GM18861 (cell line): ENCODE measurements around the gene KNDC1.
"Not testable (repeated sequence)": the region's sequence is repeated elsewhere in the genome, so short reads cannot be mapped to it uniquely, and the experiment has no call there.

Source experiments
- ATAC-seq: cut with Tn5 transposase; IDR thresholded peaks from one replicate; pipeline ENCODE4 v1.9.1; 2021; ENCODE audit not compliant: unreplicated experiment

The KNDC1 gene

DNA sequence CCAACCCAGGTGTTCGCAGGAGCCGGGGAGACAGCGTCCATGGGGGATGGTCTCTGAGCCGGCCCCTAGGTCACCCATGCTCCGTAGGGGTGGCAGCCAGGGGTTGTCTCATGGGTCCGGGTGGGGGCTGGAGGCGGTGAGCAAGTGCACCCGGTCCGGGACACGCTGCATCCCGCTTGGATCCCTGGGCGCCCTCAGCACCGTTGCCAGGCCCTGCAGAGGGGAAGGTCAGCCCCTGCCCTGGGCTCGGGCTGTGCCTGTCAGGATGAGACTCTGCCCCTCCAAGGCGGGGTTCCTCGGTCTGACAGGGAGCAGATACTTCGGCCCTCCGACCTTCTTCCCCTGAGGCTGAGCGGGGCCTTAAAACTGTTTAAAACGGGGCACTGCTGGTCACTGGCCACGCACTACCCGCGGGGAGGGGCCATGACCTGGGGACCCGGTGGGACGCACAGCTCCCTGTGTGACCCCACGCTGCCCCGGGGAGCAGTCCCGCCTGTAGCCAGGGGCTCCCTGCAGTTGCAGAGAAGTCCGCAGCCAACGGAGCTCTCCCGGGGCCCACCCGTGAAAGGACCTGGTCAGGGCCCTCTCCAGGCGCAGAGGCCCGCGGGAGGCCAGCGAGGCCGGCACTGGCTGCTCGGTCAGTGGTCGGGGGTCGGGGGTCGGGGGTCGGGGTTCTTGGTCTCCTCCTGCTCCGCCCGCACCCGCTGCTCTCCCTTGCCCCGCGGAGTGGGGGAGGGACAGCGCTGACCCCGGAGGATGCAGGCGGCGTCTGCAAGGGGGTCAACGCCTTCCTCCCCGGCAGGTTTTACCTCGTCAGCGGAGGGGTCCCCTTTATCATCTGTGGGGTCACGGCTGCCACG is 33.4 kb upstream of the KNDC1 start:
- ATAC-seq, result no peak

- no peak for ATAC-seq
Measured at GRCh38 chr10:133127291-133128125, 32.5 kb upstream of the KNDC1 start.

GRCh38 chr10:133128126-133129070 is 31.6 kb upstream of the KNDC1 start:
- ATAC-seq, result no peak

- no peak for ATAC-seq
Measured at GRCh38 chr10:133129071-133129858, 30.8 kb upstream of the KNDC1 start.

GRCh38 chr10:133129859-133130495 is 30.0 kb upstream of the KNDC1 start:
- ATAC-seq, result no peak

- no peak for ATAC-seq
Measured at GRCh38 chr10:133130602-133131001, 29.4 kb upstream of the KNDC1 start.

DNA sequence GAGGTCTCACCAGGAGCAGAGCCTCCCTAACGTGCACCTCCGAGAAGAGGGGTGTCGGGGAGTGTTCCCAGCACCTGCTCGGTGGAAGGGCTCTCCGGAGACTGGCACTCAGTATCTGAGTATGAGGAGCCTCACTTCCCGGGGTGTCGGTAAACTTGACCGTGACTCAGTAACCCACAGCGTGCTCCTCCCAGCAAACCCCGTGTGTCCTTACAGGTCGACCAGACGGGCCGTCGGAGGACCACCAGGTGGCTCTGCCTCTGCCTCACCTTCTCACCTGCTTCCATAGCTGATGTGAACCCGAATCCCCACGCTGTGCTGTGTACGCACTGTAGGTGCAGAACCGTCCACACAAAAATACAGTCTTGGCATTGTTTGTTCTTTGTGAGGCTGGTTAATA is 29.0 kb upstream of the KNDC1 start:
- no peak for ATAC-seq

- no peak for ATAC-seq
Measured at GRCh38 chr10:133131734-133132472, 28.1 kb upstream of the KNDC1 start.

DNA sequence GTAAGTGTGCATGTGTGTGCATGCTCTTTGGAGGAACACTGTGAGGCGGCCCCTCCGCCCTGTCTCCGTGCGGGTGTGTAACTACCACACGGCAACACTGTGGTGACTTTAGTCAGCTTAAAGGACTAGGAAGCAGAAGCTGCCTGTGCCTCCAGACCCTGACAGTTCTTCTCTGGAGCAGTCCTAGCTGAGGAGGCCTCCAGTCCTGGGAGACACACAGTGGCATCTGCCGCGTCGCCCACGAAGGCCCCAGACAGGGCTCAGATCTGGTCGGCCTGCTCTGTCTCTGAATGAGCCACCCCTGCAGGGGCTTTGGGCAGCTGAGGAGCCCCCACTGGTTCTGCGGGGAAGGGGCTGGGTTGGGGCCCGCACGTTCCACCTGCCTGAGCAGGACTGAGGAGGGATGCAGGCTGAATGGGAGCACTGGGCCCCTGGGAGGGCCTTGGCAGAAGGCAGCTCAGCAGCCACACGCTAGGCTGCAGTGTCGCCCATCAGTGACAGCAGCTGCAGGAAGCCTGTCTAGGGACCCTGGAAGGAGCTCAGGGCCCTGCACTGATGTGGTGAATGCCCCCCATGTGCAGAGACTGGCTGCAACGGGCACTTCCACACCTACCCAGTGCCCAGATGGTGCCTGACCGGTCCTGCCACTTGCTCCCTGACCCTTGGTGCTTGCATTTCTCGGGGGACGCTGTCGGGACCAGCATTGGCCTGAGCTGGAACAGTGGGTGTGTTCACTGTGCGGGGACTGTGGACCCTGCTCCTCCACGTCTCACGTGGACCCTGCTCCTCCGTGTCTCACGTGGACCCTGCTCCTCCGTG is 27.3 kb upstream of the KNDC1 start:
- ATAC-seq, result no peak

GRCh38 chr10:133133471-133134231 is 26.4 kb upstream of the KNDC1 start:
- ATAC-seq, result no peak

DNA sequence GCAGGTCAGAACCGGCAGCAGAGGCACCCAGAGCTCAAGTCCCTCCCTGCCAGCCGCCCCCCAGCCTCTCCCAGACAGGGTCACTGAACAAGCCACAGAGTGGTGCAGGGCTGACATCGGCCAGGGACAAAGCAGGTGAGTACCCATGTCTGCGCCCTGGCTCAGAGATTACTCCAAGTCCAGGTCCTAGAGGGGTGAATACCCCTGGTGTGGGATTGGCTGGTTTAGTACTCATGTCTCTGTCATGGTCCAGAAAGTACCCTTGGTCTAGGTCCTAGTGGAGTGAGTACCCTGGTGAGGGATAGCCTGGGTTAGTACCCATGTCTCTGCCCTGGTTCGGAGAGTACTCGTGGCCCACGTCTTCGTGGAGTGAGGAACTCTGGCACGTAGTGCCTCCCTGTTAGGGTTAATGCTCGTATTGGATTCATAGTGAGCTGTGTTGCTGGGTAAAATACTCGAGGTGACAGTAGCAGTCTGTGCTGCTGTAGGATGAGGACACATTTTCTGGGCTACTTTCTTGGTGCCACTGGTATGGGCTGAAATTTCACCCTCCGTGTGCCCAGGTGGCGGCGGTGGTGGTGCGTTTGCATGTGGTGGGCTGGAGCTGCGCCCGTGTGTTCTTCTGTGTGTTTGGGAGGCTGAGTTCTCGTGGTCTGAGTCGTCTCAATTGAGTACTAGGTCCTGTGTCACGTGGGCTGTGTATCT is 25.5 kb upstream of the KNDC1 start:
- no peak for ATAC-seq

DNA sequence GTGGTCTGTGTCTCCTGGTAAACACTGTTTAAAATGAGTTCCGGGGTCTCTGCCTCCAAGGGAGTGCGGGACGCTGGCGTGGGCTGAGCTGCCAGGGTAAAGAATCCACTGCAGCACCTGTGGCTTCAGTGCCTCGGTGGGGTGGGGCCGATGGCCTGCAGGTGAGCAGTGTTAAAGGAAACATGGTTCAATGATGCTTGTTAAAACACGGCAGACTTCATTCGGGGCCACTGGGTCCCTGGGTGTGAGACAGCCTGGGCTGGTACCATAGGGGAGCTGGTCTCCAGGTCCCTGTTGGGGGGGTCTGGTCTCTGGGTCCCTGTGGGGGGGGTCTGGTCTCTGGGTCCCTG is 24.9 kb upstream of the KNDC1 start:
- no peak for ATAC-seq

DNA sequence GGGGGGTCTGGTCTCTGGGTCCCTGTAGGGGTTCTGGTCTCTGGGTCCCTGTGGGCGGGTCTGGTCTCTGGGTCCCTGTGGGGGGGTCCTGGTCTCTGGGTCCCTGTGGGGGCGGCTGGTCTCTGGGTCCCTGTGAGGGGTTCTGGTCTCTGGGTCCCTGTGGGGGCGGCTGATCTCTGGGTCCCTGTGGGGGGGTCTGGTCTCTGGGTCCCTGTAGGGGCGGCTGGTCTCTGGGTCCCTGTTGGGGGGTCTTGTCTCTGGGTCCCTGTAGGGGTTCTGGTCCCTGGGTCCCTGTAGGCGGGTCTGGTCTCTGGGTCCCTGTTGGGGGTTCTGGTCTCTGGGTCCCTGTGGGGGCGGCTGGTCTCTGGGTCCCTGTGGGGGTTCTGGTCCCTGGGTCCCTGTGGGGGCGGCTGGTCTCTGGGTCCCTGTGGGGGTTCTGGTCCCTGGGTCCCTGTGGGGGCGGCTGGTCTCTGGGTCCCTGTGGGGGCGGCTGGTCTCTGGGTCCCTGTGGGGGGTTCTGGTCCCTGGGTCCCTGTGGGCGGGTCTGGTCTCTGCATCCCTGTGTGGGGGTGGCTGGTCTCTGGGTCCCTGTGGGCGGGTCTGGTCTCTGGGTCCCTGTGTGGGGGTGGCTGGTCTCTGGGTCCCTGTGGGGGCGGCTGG is 22.4 kb upstream of the KNDC1 start:
- ATAC-seq, result not testable (repeated sequence)

- no peak for ATAC-seq
Measured at GRCh38 chr10:133139551-133140065, 20.4 kb upstream of the KNDC1 start.

- ATAC-seq, result no peak
Measured at GRCh38 chr10:133140417-133141143, 19.4 kb upstream of the KNDC1 start.
